GM21526 (cell line): ENCODE results near the gene RPS14.
A peak's percentile ranks its signal among the peaks of the same experiment; 100 is the strongest.

Experiments used
- ATAC-seq: cut with Tn5 transposase; IDR thresholded peaks from one replicate; pipeline ENCODE4 v1.9.1; 2021; ENCODE audit warnings: moderate library complexity; ENCODE audit not compliant: unreplicated experiment, low FRiP score

RPS14 gene

GRCh38 chr5:150449517-150450339 is at the start of gene RPS14:
RPS14 (minus strand) TSS chr5:150449739; CDS start chr5:150447733, 2,006 bp downstream.
- peak; percentile 84 for ATAC-seq

- ATAC-seq: no peak
Observed at GRCh38 chr5:150498971-150499370, 49.4 kb upstream of the RPS14 start.

- ATAC-seq: no peak
Observed at GRCh38 chr5:150498501-150498900, 49.0 kb upstream of the RPS14 start.

- ATAC-seq: no peak
Observed at GRCh38 chr5:150497989-150498317, 48.4 kb upstream of the RPS14 start.

- no peak for ATAC-seq
Observed at GRCh38 chr5:150497274-150497988, 47.9 kb upstream of the RPS14 start.

GRCh38 chr5:150496534-150496933 is 47.0 kb upstream of the RPS14 start:
- no peak for ATAC-seq

- ATAC-seq: no peak
Observed at GRCh38 chr5:150496098-150496497, 46.6 kb upstream of the RPS14 start.

- no peak for ATAC-seq
Observed at GRCh38 chr5:150492621-150493020, 43.1 kb upstream of the RPS14 start.

- no peak for ATAC-seq
Observed at GRCh38 chr5:150491876-150492275, 42.3 kb upstream of the RPS14 start.

GRCh38 chr5:150490754-150491153 is 41.2 kb upstream of the RPS14 start:
- no peak for ATAC-seq

GRCh38 chr5:150490296-150490669 is 40.7 kb upstream of the RPS14 start:
- ATAC-seq: no peak

- peak; percentile 87 for ATAC-seq
Observed at GRCh38 chr5:150489360-150490295, 40.1 kb upstream of the RPS14 start.

- ATAC-seq: no peak
Observed at GRCh38 chr5:150488519-150489359, 39.2 kb upstream of the RPS14 start.

- ATAC-seq: no peak
Observed at GRCh38 chr5:150487199-150488061, 37.9 kb upstream of the RPS14 start.

- ATAC-seq: no peak
Observed at GRCh38 chr5:150486402-150487198, 37.1 kb upstream of the RPS14 start.

- no peak for ATAC-seq
Observed at GRCh38 chr5:150485693-150486401, 36.3 kb upstream of the RPS14 start.

GRCh38 chr5:150484964-150485692 is 35.6 kb upstream of the RPS14 start:
- ATAC-seq: no peak
